Aorta (tissue), 5 donors: ENCODE data around the gene CCNA2. TPM values are rescaled to one million over a fixed set of nuclear protein-coding genes. Genes with fewer than 3 reads are reported as not detected.

Experiments
- ATAC-seq: fragments of 200-7000 bp; cut with Tn5 transposase; one replicate; pipeline ENCODE4 v1.9.1; 2022; ENCODE audit warnings: moderate library complexity; ENCODE audit not compliant: low FRiP score
- DNase-seq, 2 donors: peaks; one replicate each; pipeline ENCODE4 v3.0.0-alpha.2; 2020
- H3K27ac ChIP-seq, 2 donors: one replicate each; pipeline ENCODE4 v1.5.1; 2013; ENCODE audit warnings: low read length in 2 of 2, mild to moderate bottlenecking in 2 of 2, moderate library complexity in 2 of 2, control low read depth in 1 of 2, inconsistent platforms in 1 of 2, low read depth in 1 of 2
- H3K27me3 ChIP-seq, 2 donors: one replicate each; pipeline ENCODE4 v1.6.1; 2013; ENCODE audit warnings: control low read depth in 1 of 2, low read length in 1 of 2, mild to moderate bottlenecking in 1 of 2, moderate library complexity in 1 of 2; ENCODE audit not compliant: insufficient read depth in 2 of 2, control insufficient read depth in 1 of 2
- H3K36me3 ChIP-seq, 2 donors: one replicate each; pipeline ENCODE4 v1.6.1; 2013; ENCODE audit warnings: control low read depth in 1 of 2, low read length in 1 of 2, mild to moderate bottlenecking in 1 of 2; ENCODE audit not compliant: insufficient read depth in 2 of 2, control insufficient read depth in 1 of 2
- H3K4me1 ChIP-seq, 2 donors: one replicate each; pipeline ENCODE4 v1.6.1; 2013; ENCODE audit warnings: low read length in 2 of 2, control low read depth in 1 of 2, mild to moderate bottlenecking in 1 of 2, moderate library complexity in 1 of 2; ENCODE audit not compliant: insufficient read depth in 2 of 2, control insufficient read depth in 1 of 2
- H3K4me3 ChIP-seq, 2 donors: one replicate each; pipeline ENCODE4 v1.5.1; 2013; ENCODE audit warnings: low read length in 2 of 2, control low read depth in 1 of 2, mild to moderate bottlenecking in 1 of 2
- H3K9me3 ChIP-seq: one replicate; pipeline ENCODE4 v1.6.1; 2013; ENCODE audit warnings: mild to moderate bottlenecking, low read length; ENCODE audit not compliant: control insufficient read depth
- WGBS, 2 donors: extraction: QIAGEN DNeasy Blood & Tissue Kit; methylation state at CpG; one replicate each; pipeline ENCODE4 v1.1.7; 2013; 5-methylcytosine and 5-hydroxymethylcytosine counted together
- intact Hi-C, 2 donors: fragments of 100-400 bp; cut with DNase I; formaldehyde crosslinking; loops; one replicate each; pipeline versions ENCODE4 v1.14.2 to v1.15.0; 2022
- polyA plus RNA-seq, 2 donors: library from polyadenylated mRNA; stranded (reverse); fragments of 200-250 nt; gene quantifications; one replicate each; pipeline ENCODE4 v1.2.3, GENCODE V29; 2013
- total RNA-seq, 2 donors: library from RNA; stranded (reverse); fragmentation: NEBNext Ultra II Directional; extraction: Animal tissue kit (Norgen Biotek cat#: 25700); gene quantifications; one replicate each; pipeline ENCODE4 v1.2.1, GENCODE V29; 2021
- donor health status: healthy with polysubstance abuse.
- donor health status: Bipolar disorder and iron deficiency.
- donor health status: DM: no; HTN: no; CAD: no.
- donor health status: DM: no; HTN: no; CAD: no.
- donor health status: DM: yes; HTN: yes; CAD: no.

The CCNA2 gene
- total and polyA plus RNA-seq, 4 donors, result 0.56 to 2.6 (median 1.6) TPM

- WGBS, 2 donors, result 63 to 71% methylated on average over 1 of the region's 1 CpG
- Histone ChIP-seq H3K27me3 (no peaks in the 10 kb centered on the region), H3K9me3 (no peaks in the 10 kb centered on the region), H3K4me1 (no peaks in the 10 kb centered on the region), H3K27ac (no peak overlapping the region), H3K4me3 (no peak overlapping the region), H3K36me3 (no peaks in the 10 kb centered on the region)
- intact Hi-C loops, result no loop called here
- ATAC-seq, result no peak
- DNase-seq, result no peak
Observed at GRCh38 chr4:121789455-121789854, 34.2 kb downstream of the CCNA2 start.

GRCh38 chr4:121788896-121789295, 34.8 kb downstream of the CCNA2 start:
- no peak for DNase-seq
- WGBS, 2 donors, result 88 to 90% methylated on average over 2 of the region's 2 CpGs
- Histone ChIP-seq H3K9me3 (peaks cover 2% of the 10 kb centered on the region), H3K27ac (no peak overlapping the region), H3K4me1 (no peaks in the 10 kb centered on the region), H3K36me3 (no peaks in the 10 kb centered on the region), H3K27me3 (no peaks in the 10 kb centered on the region), H3K4me3 (no peak overlapping the region)
- intact Hi-C loops, result no loop called here
- ATAC-seq, result no peak

GRCh38 chr4:121786221-121786620, 37.5 kb downstream of the CCNA2 start:
- no peak for DNase-seq
- intact Hi-C loops, result no loop called here
- no peaks in the 10 kb centered on the region for H3K36me3 ChIP-seq
- no peaks in the 10 kb centered on the region for H3K4me1 ChIP-seq
- peaks cover 2% of the 10 kb centered on the region for H3K9me3 ChIP-seq
- no peak overlapping the region for H3K4me3 ChIP-seq
- 69 to 85% methylated on average over 2 of the region's 2 CpGs for WGBS, 2 donors
- no peak overlapping the region for H3K27ac ChIP-seq
- no peaks in the 10 kb centered on the region for H3K27me3 ChIP-seq
- ATAC-seq, result no peak

- ATAC-seq (no peak), DNase-seq (no peak)
- 20 to 24% methylated on average over 4 of the region's 4 CpGs for WGBS, 2 donors
- no peaks in the 10 kb centered on the region for H3K27me3 ChIP-seq
- no peaks in the 10 kb centered on the region for H3K4me1 ChIP-seq
- no peak overlapping the region for H3K4me3 ChIP-seq
- no peaks in the 10 kb centered on the region for H3K36me3 ChIP-seq
- intact Hi-C loops, result no loop called here
- peaks cover 2% of the 10 kb centered on the region for H3K9me3 ChIP-seq
- H3K27ac ChIP-seq, result no peak overlapping the region
Observed at GRCh38 chr4:121785479-121785878, 38.2 kb downstream of the CCNA2 start.

- H3K4me1 ChIP-seq, result no peaks in the 10 kb centered on the region
- WGBS, 2 donors, result 5 to 8% methylated on average over 2 of the region's 2 CpGs
- DNase-seq, result peak in 1 of 2 donors; percentile 45
- H3K27me3 ChIP-seq, result peaks cover 0 to 1% of the 10 kb centered on the region in 2 donors
- no peak overlapping the region for H3K4me3 ChIP-seq
- H3K36me3 ChIP-seq, result no peaks in the 10 kb centered on the region
- ATAC-seq, result no peak
- intact Hi-C loops, result no loop called here
- no peak overlapping the region for H3K27ac ChIP-seq
- H3K9me3 ChIP-seq, result peaks cover 2% of the 10 kb centered on the region
Observed at GRCh38 chr4:121784975-121785374, 38.7 kb downstream of the CCNA2 start.

GRCh38 chr4:121784401-121784800, 39.3 kb downstream of the CCNA2 start:
- intact Hi-C loops, result no loop called here
- Histone ChIP-seq H3K9me3 (peaks cover 2% of the 10 kb centered on the region), H3K27me3 (peaks cover 0 to 1% of the 10 kb centered on the region in 2 donors), H3K4me3 (no peak overlapping the region), H3K4me1 (no peaks in the 10 kb centered on the region), H3K36me3 (no peaks in the 10 kb centered on the region), H3K27ac (no peak overlapping the region)
- 53 to 97% methylated on average over 1 of the region's 1 CpG for WGBS, 2 donors
- no peak for ATAC-seq
- DNase-seq, result no peak

GRCh38 chr4:121783210-121783609, 40.5 kb downstream of the CCNA2 start:
- H3K27ac ChIP-seq, result no peak overlapping the region
- ATAC-seq (no peak), DNase-seq (no peak)
- H3K4me1 ChIP-seq, result no peaks in the 10 kb centered on the region
- peaks cover 0 to 1% of the 10 kb centered on the region in 2 donors for H3K27me3 ChIP-seq
- H3K9me3 ChIP-seq, result peaks cover 2% of the 10 kb centered on the region
- intact Hi-C loops, result no loop called here
- 76 to 81% methylated on average over 1 of the region's 1 CpG for WGBS, 2 donors
- no peak overlapping the region for H3K4me3 ChIP-seq
- H3K36me3 ChIP-seq, result no peaks in the 10 kb centered on the region

- no peak for DNase-seq
- intact Hi-C loops, result no loop called here
Observed at GRCh38 chr4:121778991-121779628, 44.6 kb downstream of the CCNA2 start.

GRCh38 chr4:121777625-121778024, 46.1 kb downstream of the CCNA2 start:
- 34 to 35% methylated on average over 3 of the region's 3 CpGs for WGBS, 2 donors
- no peaks in the 10 kb centered on the region for H3K36me3 ChIP-seq
- intact Hi-C loops, result no loop called here
- H3K4me1 ChIP-seq, result no peaks in the 10 kb centered on the region
- no peak overlapping the region for H3K27ac ChIP-seq
- H3K27me3 ChIP-seq, result peaks cover 0 to 3% of the 10 kb centered on the region in 2 donors
- H3K9me3 ChIP-seq, result no peaks in the 10 kb centered on the region
- H3K4me3 ChIP-seq, result no peak overlapping the region
- no peak for ATAC-seq
- no peak for DNase-seq

More at GRCh38 chr4:121778991-121779628, 44.6 kb downstream of the CCNA2 start:
- H3K4me1 ChIP-seq, result no peaks in the 10 kb centered on the region
- 72 to 80% methylated on average over 8 of the region's 8 CpGs for whole genome bisulfite sequencing, 2 donors
- H3K36me3 ChIP-seq, result no peaks in the 10 kb centered on the region
- peaks cover 0 to 3% of the 10 kb centered on the region in 2 donors for H3K27me3 ChIP-seq
- no peak for ATAC-seq
- no peak overlapping the region for H3K4me3 ChIP-seq
- H3K9me3 ChIP-seq, result no peaks in the 10 kb centered on the region
- no peak overlapping the region for H3K27ac ChIP-seq
